Left forelimb (tissue), 1 donor: ENCODE results near the gene BUD31.

Source experiments
- DNase-seq: peaks from one replicate; pipeline ENCODE4 v3.0.0-alpha.2; 2018; ENCODE audit warnings: low spot score

BUD31 gene

GRCh38 chr7:99433158-99433557 is 24.4 kb downstream of the BUD31 start:
- DNase-seq, result no peak

- DNase-seq, result no peak
Observed at GRCh38 chr7:99437946-99438572, 29.3 kb downstream of the BUD31 start.

GRCh38 chr7:99438573-99439480 is 30.1 kb downstream of the BUD31 start, which contains the start of the genes CPSF4 and PTCD1:
TSS of gene CPSF4 (plus strand) at chr7:99438943. CDS start at chr7:99439083, 140 bp downstream.
TSS of gene PTCD1 (minus strand) at chr7:99438798. CDS start at chr7:99435242, 3,556 bp downstream.
- DNase-seq, result peak; percentile 96

GRCh38 chr7:99440195-99440594 is 31.4 kb downstream of the BUD31 start:
- DNase-seq, result no peak

- DNase-seq, result no peak
Observed at GRCh38 chr7:99446096-99446495, 37.3 kb downstream of the BUD31 start.

- no peak for DNase-seq
Observed at GRCh38 chr7:99447943-99448342, 39.2 kb downstream of the BUD31 start.

- DNase-seq, result no peak
Observed at GRCh38 chr7:99448855-99449254, 40.1 kb downstream of the BUD31 start.

- DNase-seq, result no peak
Observed at GRCh38 chr7:99449326-99449725, 40.6 kb downstream of the BUD31 start.

GRCh38 chr7:99451936-99452335 is 43.2 kb downstream of the BUD31 start:
- DNase-seq, result no peak

GRCh38 chr7:99452541-99452940 is 43.8 kb downstream of the BUD31 start:
- DNase-seq, result no peak

- DNase-seq, result no peak
Observed at GRCh38 chr7:99453105-99453504, 44.3 kb downstream of the BUD31 start.

GRCh38 chr7:99455874-99456273 is 47.1 kb downstream of the BUD31 start:
- DNase-seq, result no peak

GRCh38 chr7:99456288-99456687 is 47.5 kb downstream of the BUD31 start:
- no peak for DNase-seq

GRCh38 chr7:99457050-99457649 is 48.4 kb downstream of the BUD31 start:
- no peak for DNase-seq

- DNase-seq, result no peak
Observed at GRCh38 chr7:99457650-99458493, 49.1 kb downstream of the BUD31 start.

GRCh38 chr7:99459087-99459486 is 50.3 kb downstream of the BUD31 start:
- DNase-seq, result no peak

- DNase-seq, result no peak
Observed at GRCh38 chr7:99460651-99461050, 51.9 kb downstream of the BUD31 start.

- DNase-seq, result no peak
Observed at GRCh38 chr7:99461221-99461620, 52.5 kb downstream of the BUD31 start.

GRCh38 chr7:99465421-99465768 is 56.6 kb downstream of the BUD31 start:
- DNase-seq, result no peak

GRCh38 chr7:99468336-99468918 is 59.7 kb downstream of the BUD31 start:
- no peak for DNase-seq
